MV-4-11 (cell line): ENCODE measurements around the gene NEK4.
"Not testable (repeated sequence)": the region's sequence is repeated elsewhere in the genome, so short reads cannot be mapped to it uniquely, and the experiment has no call there.

Experiments
- DNase-seq: peaks from one replicate; lab custom pipeline; 2025; lab: John Stamatoyannopoulos, UW

NEK4 gene

GRCh38 chr3:52731590-52731989, 39.1 kb downstream of the NEK4 start:
- no peak for DNase-seq

- DNase-seq: peak; percentile 83
These were observed 40.1 kb downstream of the NEK4 start for GRCh38 chr3:52730681-52731080.

GRCh38 chr3:52728753-52729152, 42.0 kb downstream of the NEK4 start:
- not testable (repeated sequence) for DNase-seq

- DNase-seq: no peak
These were observed 46.2 kb downstream of the NEK4 start for GRCh38 chr3:52724511-52724910.

- DNase-seq: peak; percentile 2
These were observed 46.8 kb downstream of the NEK4 start for GRCh38 chr3:52723935-52724334.

- no peak for DNase-seq
These were observed 48.2 kb downstream of the NEK4 start for GRCh38 chr3:52722491-52722890.

GRCh38 chr3:52721730-52722008, 49.1 kb downstream of the NEK4 start:
- no peak for DNase-seq

- peak; percentile 98 for DNase-seq
These were observed 49.6 kb downstream of the NEK4 start for GRCh38 chr3:52721002-52721729.

- no peak for DNase-seq
These were observed 51.1 kb downstream of the NEK4 start for GRCh38 chr3:52719618-52720017.

GRCh38 chr3:52715714-52716305, 54.9 kb downstream of the NEK4 start:
- DNase-seq: peak; percentile 64

- DNase-seq: peak; percentile 15
These were observed 56.1 kb downstream of the NEK4 start for GRCh38 chr3:52714335-52715302.

GRCh38 chr3:52712291-52713212, 58.2 kb downstream of the NEK4 start:
- no peak for DNase-seq

GRCh38 chr3:52710512-52710911, 60.2 kb downstream of the NEK4 start:
- peak; percentile 11 for DNase-seq

GRCh38 chr3:52707585-52707984, 63.2 kb downstream of the NEK4 start:
- peak; percentile 10 for DNase-seq

GRCh38 chr3:52705688-52706686, 64.8 kb downstream of the NEK4 start, which contains the start of the genes GLT8D1 and SPCS1:
Gene GLT8D1 (minus strand): TSS chr3:52705791. CDS start chr3:52700460, 5,331 bp downstream.
Gene SPCS1 (plus strand): TSS chr3:52706106. CDS start chr3:52706247, 141 bp downstream.
- DNase-seq: peak; percentile 80

- no peak for DNase-seq
These were observed 65.4 kb downstream of the NEK4 start for GRCh38 chr3:52705438-52705687.

GRCh38 chr3:52704611-52705437, 65.9 kb downstream of the NEK4 start:
- peak; percentile 42 for DNase-seq

GRCh38 chr3:52703341-52703740, 67.4 kb downstream of the NEK4 start:
- DNase-seq: peak; percentile 41

GRCh38 chr3:52697632-52697965, 73.1 kb downstream of the NEK4 start:
- DNase-seq: no peak
